ENCODE results near the gene SBNO2. TPM values are rescaled to one million over a fixed set of nuclear protein-coding genes. Genes with fewer than 3 reads are reported as not detected.

SBNO2 gene
- total RNA-seq, 4 donors from 2014 or later: 13.4 to 51.2 (median 19.1) TPM

DNA sequence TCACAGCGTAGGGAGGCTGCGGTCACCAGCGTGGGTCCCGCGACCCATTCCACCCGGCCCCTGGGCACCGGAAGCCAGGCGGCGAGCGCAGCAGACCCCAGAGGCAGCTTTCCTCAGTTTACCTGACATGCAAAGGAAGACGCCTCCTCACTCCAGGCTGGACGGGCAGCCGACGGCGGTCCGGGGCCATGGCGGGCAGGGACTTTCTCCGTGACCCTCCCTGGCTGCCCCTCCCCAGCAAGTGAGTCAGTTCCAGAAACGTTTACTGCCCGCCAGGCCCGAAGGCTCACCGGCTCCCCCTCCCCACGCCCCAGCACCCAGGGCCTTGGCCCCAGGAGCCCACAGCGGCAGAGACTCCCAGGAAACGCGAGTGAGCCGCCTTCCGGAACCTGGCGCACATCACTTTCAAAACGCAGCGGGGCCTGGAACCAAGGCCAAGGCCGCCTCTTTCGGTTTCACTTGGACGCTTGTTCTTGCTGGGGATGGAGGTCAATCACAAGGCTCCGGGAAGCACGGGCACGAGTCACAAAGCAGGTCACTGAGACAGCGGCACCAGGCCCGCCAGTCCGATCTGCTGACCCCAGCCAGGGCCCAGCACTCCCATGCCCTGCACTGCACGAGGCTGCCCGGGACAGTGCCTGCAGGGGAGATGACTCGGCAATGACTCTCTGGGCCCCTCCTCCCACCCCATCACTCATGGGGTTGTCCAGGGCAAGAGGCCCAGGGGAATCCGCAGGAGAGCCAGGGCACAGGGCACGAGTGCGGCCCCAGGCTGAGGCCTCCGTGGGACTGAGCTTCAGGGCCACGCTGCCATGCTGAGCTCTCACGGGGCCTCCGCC lies 5.3 kb downstream of the SBNO2 start:
- TF ChIP-seq, protein P1, sequence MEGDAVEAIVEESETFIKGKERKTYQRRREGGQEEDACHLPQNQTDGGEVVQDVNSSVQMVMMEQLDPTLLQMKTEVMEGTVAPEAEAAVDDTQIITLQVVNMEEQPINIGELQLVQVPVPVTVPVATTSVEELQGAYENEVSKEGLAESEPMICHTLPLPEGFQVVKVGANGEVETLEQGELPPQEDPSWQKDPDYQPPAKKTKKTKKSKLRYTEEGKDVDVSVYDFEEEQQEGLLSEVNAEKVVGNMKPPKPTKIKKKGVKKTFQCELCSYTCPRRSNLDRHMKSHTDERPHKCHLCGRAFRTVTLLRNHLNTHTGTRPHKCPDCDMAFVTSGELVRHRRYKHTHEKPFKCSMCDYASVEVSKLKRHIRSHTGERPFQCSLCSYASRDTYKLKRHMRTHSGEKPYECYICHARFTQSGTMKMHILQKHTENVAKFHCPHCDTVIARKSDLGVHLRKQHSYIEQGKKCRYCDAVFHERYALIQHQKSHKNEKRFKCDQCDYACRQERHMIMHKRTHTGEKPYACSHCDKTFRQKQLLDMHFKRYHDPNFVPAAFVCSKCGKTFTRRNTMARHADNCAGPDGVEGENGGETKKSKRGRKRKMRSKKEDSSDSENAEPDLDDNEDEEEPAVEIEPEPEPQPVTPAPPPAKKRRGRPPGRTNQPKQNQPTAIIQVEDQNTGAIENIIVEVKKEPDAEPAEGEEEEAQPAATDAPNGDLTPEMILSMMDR (IDR thresholded peaks at IDR 0.05; ENCODE audit: low read depth): no peak

DNA sequence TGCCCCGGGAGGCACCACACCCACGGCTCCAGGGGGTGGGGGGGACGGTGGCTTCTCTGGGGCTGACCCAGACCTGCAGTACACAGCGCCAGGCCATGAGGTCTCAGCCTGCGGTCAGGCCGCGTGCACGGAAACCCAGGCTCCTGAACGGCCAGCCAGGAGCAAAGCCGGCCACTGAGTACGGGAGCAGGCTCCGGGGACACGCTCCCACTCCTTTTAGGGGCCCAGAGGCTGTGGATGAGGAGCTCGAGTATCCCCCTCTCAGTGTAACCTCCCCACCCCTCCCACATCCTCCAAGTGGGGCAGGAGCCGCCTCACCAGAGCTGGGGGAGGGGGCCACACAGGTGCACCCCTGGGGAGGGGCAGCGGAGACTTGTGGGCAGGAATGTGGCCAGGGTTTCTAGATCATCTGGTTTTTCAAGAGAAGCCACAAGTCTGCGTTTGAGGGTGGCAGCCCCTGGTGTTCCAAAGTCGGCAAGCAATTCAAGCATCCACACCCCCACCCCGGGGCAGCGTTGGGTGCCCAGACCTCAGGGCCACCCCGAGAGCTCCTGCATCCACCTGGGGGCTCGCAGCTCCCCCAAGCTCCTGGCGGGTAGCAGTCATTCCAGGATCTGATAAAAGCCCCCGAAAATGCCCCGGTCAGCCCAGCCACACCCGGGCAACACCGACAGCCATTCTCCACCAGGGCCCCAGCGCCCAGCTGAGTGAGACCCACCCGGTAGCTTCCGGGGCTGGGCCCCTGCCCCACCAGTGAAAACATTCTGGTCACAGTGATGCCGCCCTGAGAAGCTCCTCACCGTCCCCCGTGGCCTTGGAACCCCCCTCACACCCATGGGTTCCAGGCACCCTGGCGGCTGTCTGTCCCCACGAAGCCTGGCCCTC lies 6.1 kb downstream of the SBNO2 start:
- TF ChIP-seq, protein P1 (IDR thresholded peaks at IDR 0.05; ENCODE audit: low read depth): no peak

DNA sequence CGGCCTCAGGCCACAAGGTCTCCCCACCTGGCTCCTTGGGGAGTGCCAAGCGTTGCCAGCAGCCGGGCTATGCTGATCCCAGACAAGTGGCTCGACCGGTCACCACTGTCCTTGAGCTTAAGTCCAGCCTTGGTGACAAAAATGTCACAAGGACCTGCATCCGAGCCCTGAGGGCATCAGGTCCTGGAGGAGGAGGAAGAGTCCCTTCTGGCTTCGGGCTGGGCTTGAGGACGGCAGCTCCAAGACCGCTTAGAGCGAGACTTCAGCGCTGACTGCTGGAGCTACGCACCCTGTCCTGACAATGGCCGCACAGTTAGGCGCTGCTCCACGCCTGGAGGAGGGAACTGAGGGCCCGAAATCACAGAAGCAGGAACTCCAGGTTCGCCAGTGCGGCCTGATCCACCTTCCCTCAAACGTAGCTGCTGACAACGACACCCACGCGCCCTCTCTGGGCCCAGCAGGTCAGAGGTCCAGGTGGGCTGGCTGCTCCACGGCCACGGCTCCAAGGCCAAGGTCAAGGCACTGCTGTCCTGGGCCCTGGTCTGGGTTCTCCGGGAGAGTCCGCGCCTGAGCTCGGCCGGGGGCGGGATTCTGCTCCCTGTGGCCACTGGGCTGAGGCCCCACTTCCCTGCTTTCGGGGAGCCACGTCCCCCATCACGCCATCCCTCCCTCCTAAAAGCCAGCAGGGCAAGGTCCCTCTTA lies 7.0 kb downstream of the SBNO2 start:
- TF ChIP-seq, protein P1 (IDR thresholded peaks at IDR 0.05; ENCODE audit: low read depth): no peak

DNA sequence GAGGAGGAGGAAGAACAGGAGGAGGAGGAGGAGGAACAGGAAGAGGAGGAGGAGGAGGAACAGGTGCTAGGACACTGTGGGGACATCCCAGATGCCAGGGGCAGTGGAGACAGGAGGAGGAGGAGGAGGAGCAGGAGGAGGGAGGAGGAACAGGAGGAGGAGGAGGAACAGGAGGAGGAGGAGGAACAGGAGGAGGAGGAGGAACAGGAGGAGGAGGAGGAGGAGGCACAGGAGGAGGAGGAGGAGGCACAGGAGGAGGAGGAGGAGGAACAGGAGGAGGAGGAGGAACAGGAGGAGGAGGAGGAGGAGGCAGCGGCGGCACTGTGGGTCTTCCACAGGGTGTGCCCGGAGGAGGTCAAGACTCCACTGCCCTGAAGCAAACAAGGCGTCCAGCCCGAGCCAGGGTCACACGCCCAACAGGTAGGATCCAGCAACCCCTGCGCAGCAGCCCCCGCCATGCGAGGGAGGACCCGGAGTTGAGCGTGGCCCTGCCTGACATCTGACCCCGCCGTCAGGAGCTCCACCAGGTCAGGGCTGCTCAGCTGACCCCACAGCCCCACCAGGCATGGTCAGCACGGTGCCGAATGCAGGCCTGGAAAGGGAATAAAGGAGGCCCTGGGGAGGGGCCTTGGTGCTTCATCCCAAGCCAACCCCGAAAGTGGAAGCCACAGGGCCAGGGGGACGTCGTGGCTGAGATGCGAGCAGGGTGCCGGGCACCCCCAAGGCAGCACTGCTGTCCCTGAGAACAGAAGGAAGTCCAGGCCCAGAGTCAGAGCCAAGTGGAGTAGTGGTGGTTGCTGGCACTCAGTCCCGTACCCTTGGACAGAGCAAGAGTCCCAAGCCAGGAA lies 9.2 kb downstream of the SBNO2 start:
- TF ChIP-seq, protein P1 (IDR thresholded peaks at IDR 0.05; ENCODE audit: low read depth): no peak

DNA sequence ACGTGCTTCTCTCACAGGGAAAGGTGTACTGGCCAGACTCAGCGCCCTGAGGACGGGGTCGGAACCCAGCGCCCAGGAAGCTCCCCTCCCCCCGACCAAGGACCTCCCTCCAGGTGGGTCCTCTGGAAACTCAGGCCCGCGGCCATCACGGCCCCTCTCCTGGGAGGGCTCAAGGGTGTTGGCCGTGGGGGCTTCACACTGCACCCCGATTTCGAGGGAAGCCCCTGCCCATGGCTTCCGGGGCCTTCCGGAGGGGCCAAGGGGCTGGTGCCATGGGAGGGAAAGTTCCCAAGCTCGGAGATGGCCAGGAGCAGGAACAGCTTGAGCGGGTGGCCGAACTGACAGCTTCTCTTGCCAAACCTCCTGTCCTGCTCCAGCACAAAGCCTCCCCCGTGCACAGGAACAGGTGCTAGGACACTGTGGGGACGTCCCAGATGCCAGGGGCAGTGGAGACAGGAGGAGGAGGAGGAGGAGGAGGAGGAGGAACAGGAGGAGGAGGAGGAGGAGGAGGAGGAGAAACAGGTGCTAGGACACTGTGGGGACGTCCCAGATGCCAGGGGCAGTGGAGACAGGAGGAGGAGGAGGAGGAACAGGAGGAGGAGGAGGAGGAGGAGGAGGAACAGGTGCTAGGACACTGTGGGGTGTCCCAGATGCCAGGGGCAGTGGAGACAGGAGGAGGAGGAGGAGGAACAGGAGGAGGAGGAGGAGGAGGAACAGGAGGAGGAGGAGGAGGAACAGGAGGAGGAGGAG lies 10.0 kb downstream of the SBNO2 start:
- TF ChIP-seq, protein P1 (IDR thresholded peaks at IDR 0.05; ENCODE audit: low read depth): no peak

DNA sequence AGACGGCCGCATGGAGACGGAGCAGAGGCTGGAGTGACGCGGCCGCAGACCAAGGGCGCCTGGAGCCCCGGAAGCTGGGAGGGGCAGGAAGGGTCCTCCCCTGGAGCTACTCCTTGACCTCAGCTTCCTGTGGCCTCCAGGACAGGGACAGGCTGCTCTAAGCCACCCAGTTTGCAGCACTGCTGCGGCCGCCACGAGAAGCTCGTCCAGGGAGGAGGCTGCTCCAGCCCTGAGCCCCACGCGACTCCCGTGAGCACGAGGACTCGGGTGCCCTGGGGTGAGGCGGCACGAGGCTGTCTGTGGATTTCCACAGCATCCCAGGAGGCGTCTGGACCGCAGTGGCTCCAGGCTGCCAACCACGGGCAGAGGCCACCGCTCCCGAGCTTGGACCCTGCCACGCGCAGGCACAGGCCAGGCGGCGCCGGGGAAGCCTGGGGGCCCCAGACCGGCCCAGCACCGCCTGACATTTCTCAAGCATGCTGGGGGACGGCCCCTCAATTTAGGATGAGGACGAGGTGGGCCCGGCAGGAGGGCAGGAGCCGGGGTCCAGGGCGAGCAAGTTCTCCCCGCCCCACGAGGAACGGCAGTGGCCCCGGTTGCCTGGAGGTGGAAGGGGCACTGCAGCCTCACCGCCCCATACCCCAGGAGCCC lies 10.7 kb downstream of the SBNO2 start:
- TF ChIP-seq, protein P1 (IDR thresholded peaks at IDR 0.05; ENCODE audit: low read depth): no peak

Data from subcutaneous adipose tissue (tissue), 4 donors.